Ishikawa (cell line): Measurements from ENCODE around the gene KIF26B.

Experiments used
- EGR1 ChIP-seq: IDR thresholded peaks from 2 replicates; pipeline ENCODE4 v1.6.1; 2012
- EP300 ChIP-seq: IDR thresholded peaks from 2 replicates; pipeline ENCODE4 v1.6.1; 2012; ENCODE audit warnings: borderline replicate concordance
- TF ChIP-seq, protein P1 (sequence below): IDR thresholded peaks from 2 replicates; pipeline ENCODE4 v1.6.1; 2012

DNA sequence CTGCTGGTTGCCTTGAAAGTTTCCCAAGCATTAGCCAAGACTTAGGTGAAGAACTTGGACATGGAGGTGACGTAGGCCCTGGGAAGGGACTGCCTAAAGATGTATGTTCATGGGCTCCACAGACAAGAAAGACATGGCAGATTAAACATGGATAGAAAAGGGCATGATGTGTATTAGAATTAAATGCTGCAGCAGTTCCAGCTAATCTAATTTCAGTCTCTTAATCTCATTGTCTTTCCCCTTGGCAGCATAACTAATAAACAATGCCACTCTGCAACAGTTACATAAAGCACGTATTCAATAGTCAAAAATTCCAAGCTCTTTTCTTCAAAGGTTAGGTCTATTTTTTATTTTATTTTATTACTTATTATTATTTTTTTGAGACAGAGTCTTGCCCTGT lies 251.6 kb downstream of the KIF26B start:
- TF ChIP-seq, protein P1, sequence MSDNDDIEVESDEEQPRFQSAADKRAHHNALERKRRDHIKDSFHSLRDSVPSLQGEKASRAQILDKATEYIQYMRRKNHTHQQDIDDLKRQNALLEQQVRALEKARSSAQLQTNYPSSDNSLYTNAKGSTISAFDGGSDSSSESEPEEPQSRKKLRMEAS, result no peak
- no peak for TF ChIP-seq EGR1
- TF ChIP-seq EP300, result no peak
